NT2/D1 (cell line): ENCODE results near the gene RBM15B.

Source experiments
- DNase-seq: peaks from one replicate; pipeline ENCODE4 v3.0.0-alpha.2; 2011; ENCODE audit warnings: low read depth, low spot score
- H3K27me3 ChIP-seq: 2 replicates; pipeline ENCODE4 v1.6.0; 2011; ENCODE audit warnings: mild to moderate bottlenecking; ENCODE audit not compliant: insufficient read length, insufficient read depth
- H3K36me3 ChIP-seq: 2 replicates; pipeline ENCODE4 v1.6.1; 2011; ENCODE audit warnings: mild to moderate bottlenecking, low read length, mixed read lengths; ENCODE audit not compliant: insufficient read depth, insufficient read length
- H3K4me1 ChIP-seq: 2 replicates; pipeline ENCODE4 v1.5.1; 2011; ENCODE audit not compliant: insufficient read depth, insufficient read length
- H3K4me3 ChIP-seq: 2 replicates; pipeline ENCODE4 v1.5.1; 2011; ENCODE audit warnings: low read depth; ENCODE audit not compliant: insufficient read length
- H3K9ac ChIP-seq: 2 replicates; pipeline ENCODE4 v1.6.0; 2011; ENCODE audit warnings: low read depth; ENCODE audit not compliant: insufficient read length
- H3K9me3 ChIP-seq: 2 replicates; pipeline ENCODE4 v1.5.1; 2011; ENCODE audit warnings: mild to moderate bottlenecking, low read length; ENCODE audit not compliant: insufficient read depth
- SUZ12 ChIP-seq: IDR thresholded peaks from 2 replicates; pipeline ENCODE4 v1.6.1; 2011; ENCODE audit not compliant: insufficient read length, insufficient read depth; ENCODE audit errors: extremely low read depth
- YY1 ChIP-seq: IDR thresholded peaks from 2 replicates; pipeline ENCODE4 v1.6.1; 2011; ENCODE audit not compliant: insufficient read length, insufficient read depth
- ZNF274 ChIP-seq: IDR thresholded peaks from 2 replicates; pipeline ENCODE4 v1.6.1; 2011; ENCODE audit warnings: mild to moderate bottlenecking, low read depth, low read length

The RBM15B gene

DNA sequence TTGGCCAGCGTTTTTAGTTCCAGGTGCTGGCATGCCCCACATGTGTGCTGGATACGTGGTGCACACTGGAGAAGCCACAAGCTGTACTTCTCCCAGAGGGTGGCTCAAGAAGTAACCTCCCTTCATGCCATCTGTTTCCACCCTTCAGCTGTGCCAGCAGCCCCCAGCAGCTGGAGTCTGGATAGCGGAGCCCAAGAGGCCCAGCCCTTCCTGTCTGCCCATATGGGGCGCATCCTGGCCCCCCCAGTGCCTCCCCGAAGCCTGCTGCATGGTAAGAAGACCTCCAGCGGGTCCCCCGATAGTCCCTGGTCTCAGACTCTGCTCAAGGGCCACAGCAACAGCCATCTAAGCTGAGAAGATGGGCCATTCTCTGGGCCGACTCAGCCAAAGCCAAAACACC, 11.8 kb upstream of the RBM15B start:
- no peak for TF ChIP-seq ZNF274
- no peak for TF ChIP-seq YY1
- no peak for TF ChIP-seq SUZ12
- Histone ChIP-seq H3K4me1 (peaks cover 6% of the 10 kb centered on the region), H3K9me3 (no peaks in the 10 kb centered on the region), H3K27me3 (no peaks in the 10 kb centered on the region), H3K9ac (no peak overlapping the region), H3K36me3 (peaks cover 4% of the 10 kb centered on the region), H3K4me3 (no peak overlapping the region)
- DNase-seq = no peak

DNA sequence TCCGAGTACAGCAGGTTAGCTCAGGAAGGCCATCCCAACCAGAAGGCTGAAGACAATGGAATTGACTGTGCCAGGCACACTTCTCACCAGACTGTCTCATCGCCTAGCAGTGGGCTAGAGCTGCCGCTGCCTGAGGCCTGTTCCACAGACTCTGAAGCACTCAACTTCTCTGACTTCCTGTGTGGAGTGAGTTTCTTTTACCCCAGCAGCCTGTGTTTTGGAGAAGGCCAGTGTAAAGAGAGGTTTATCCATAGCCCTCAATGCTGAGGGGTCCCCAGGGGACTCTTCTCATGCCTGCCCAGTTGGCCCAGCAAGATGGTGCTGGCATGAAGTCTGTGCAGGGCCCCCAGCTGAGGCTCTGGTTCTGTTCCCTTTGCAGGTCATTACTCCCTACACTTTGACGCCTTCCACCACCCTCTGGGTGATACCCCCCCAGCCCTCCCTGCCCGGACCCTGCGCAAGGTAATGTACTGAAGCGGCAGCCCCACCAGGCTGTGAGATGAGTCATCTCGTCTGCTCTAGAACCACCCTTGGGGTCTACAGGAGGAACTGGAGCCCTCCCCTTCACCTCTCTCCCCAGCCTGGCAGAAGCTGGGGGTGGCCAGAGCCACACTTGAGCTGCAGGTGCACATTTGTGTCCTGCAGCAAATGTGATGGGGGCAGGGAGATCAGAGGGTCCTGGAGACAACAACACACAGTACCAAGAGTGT, 11.2 kb upstream of the RBM15B start:
- H3K36me3 ChIP-seq = no peaks in the 10 kb centered on the region
- DNase-seq = no peak
- no peaks in the 10 kb centered on the region for H3K27me3 ChIP-seq
- no peaks in the 10 kb centered on the region for H3K9me3 ChIP-seq
- H3K4me1 ChIP-seq = peaks cover 6% of the 10 kb centered on the region
- no peak overlapping the region for H3K4me3 ChIP-seq
- H3K9ac ChIP-seq = no peak overlapping the region
- TF ChIP-seq ZNF274 (no peak), YY1 (no peak), SUZ12 (no peak)

DNA sequence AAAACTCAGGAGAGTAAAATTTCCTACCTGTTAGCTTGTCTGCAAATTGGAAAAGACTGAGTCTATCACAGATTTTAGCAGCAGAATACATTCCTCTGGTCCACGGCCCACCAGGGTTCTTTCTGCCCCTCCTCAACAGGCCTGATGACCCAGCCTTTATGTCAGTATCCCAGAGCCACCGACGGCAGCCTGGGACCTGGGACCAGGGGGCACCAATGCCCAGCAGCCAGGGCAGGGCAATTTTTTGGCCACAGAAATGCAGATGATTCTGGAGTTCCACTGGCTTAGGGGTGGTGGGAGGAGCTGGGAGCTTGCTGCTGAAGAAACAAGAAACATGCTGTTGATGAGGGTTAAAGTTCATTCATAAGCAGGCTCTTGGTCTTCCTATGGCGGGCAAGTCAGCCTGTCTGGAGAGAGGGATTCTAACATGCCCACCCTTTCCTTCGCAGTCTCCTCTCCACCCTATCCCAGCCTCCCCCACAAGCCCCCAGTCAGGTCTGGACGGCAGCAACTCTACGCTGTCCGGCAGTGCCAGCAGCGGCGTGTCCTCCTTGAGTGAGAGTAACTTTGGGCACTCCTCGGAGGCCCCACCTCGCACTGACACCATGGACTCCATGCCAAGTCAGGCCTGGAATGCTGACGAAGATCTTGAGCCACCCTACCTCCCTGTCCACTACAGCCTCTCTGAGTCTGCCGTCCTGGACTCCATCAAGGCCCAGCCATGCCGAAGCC, 10.3 kb upstream of the RBM15B start:
- H3K4me1 ChIP-seq = peaks cover 6% of the 10 kb centered on the region
- no peaks in the 10 kb centered on the region for H3K27me3 ChIP-seq
- H3K9me3 ChIP-seq = no peaks in the 10 kb centered on the region
- DNase-seq = no peak
- no peak for TF ChIP-seq YY1
- TF ChIP-seq SUZ12 = no peak
- no peak for TF ChIP-seq ZNF274
- no peak overlapping the region for H3K4me3 ChIP-seq
- peaks cover 2% of the 10 kb centered on the region for H3K36me3 ChIP-seq
- no peak overlapping the region for H3K9ac ChIP-seq

DNA sequence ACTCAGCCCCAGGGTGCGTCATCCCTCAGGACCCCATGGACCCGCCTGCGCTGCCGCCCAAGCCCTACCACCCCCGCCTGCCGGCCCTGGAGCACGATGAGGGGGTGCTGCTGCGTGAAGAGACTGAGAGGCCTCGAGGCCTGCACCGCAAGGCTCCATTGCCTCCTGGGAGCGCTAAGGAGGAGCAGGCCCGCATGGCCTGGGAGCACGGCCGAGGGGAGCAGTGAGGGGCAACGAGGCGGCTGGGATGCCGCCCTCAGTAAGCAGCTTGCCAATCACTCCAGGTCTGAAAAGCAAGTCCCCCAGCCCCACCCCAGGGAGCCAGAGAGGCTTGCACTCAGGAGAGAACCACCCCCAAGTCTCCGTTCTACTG, 9.8 kb upstream of the RBM15B start:
- no peak for DNase-seq
- peaks cover 8% of the 10 kb centered on the region for H3K36me3 ChIP-seq
- TF ChIP-seq ZNF274 = no peak
- TF ChIP-seq YY1 = no peak
- TF ChIP-seq SUZ12 = no peak
- H3K9me3 ChIP-seq = no peaks in the 10 kb centered on the region
- H3K27me3 ChIP-seq = no peaks in the 10 kb centered on the region
- H3K4me3 ChIP-seq = no peak overlapping the region
- H3K4me1 ChIP-seq = peaks cover 6% of the 10 kb centered on the region
- no peak overlapping the region for H3K9ac ChIP-seq

DNA sequence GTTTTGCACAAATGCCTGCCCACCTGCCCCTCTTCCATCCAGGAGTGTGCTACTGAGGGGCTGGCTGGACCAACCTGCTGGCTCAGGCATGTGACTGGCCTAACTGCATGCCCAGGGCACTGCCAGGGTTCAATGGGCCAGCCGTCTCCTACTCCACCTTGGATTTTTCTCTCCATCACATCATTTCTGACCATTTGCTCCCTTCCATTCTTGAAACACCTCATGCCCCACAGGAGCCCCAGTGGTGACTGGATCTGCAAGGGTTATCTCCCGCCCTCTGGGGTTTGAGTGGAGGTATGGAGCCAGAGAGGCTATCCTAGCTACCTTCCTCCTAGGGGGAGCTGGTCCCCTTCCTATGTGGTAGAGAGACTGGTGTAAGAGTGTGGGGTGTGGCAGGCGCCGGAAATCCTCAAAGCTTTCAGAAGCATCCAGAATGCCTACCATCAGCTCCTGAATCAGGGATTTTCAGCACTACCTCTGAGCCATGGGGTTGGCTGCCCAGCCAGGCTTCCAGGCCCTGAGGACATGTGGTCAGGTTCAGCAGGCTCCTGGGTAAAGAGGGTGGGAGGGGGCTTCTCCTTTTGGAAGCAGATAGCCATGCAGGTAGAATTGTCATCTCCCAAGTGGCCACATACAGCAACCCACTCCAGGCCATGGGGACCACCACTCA, 8.9 kb upstream of the RBM15B start:
- no peak for DNase-seq
- Histone ChIP-seq H3K27me3 (no peaks in the 10 kb centered on the region), H3K4me1 (peaks cover 6% of the 10 kb centered on the region), H3K9ac (no peak overlapping the region), H3K36me3 (peaks cover 16% of the 10 kb centered on the region), H3K9me3 (no peaks in the 10 kb centered on the region), H3K4me3 (no peak overlapping the region)
- TF ChIP-seq ZNF274 (no peak), YY1 (no peak), SUZ12 (no peak)

DNA sequence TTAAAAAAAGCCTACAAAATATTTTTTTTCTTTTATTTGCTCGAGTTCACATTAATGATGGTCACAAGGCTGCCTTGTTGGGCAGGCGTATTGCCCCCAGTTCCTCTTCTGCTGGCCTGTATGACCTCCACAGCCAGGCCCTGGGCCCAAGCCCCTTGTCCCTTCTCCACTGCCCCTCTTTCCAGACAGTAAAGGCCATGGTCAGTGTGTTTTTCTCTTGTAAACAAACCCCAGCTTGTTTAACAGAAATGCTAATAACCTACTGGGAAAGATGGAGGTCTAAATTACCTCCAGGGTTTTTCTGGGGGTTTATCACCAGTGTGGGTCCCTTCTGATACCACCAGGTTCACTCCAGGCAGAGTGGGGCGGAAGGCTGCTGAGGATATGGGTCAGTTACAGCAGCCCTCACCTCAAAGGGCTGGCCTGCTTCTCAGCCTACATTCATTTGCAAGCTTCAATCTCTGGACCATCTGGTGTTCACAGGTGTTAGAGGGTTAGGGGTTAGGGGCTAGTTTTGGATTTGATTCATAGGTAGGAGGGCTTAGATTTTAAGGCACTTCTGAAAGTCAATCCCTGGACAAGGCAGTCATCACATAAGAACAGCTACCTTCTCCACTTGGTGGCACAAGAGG, 8.0 kb upstream of the RBM15B start:
- peaks cover 6% of the 10 kb centered on the region for H3K4me1 ChIP-seq
- H3K27me3 ChIP-seq = no peaks in the 10 kb centered on the region
- H3K9ac ChIP-seq = no peak overlapping the region
- H3K4me3 ChIP-seq = no peak overlapping the region
- peaks cover 25% of the 10 kb centered on the region for H3K36me3 ChIP-seq
- no peak for TF ChIP-seq ZNF274
- no peak for TF ChIP-seq YY1
- no peak for TF ChIP-seq SUZ12
- H3K9me3 ChIP-seq = peaks cover 6% of the 10 kb centered on the region; the same call in 1 of the 2 replicates
- no peak for DNase-seq

DNA sequence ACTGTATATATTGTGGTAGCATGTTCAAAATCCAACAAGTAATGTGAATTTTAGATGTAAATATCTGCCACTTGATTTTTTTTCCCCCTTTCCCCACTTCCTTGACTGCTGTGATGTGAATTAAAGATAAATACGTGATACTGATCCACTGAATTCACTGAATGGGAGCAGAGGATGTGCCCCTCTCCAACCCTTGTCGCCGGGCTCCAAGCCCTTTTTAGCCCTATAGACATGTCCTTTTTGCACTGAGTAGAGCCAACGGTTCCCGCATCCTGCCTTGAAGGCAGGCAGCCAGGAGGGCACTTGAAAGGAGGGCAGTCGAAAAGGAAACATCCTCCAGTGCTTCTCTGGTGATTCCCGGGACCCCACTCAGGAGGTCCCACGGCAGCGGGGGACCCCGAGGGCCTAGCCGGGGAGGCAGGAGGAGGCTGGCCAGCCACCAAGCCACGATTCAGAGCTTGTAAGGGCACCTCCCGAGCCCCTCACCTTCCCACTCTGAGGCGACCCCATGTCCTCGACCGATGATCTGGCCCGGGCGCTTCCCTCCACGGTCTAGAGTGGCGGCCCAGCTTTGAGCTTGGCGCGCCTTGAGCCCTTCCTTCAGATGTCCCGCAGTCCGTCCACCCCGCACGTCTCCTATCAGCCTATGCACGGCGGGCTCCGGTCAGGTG, 6.9 kb upstream of the RBM15B start:
- Histone ChIP-seq H3K9me3 (peaks cover 15% of the 10 kb centered on the region; the same call in 1 of the 2 replicates), H3K27me3 (no peaks in the 10 kb centered on the region), H3K4me1 (peaks cover 6% of the 10 kb centered on the region), H3K9ac (peak overlapping the region; percentile 97), H3K4me3 (peak overlapping the region; percentile 88), H3K36me3 (peaks cover 36% of the 10 kb centered on the region)
- no peak for DNase-seq
- no peak for TF ChIP-seq ZNF274
- no peak for TF ChIP-seq SUZ12
- no peak for TF ChIP-seq YY1
